Progenitor cell of endocrine pancreas (in vitro differentiated cells): ENCODE measurements around the gene C5orf47. TPM values are rescaled to one million over a fixed set of nuclear protein-coding genes. Genes with fewer than 3 reads are reported as not detected.

Experiments used
- DNase-seq: peaks from one replicate; pipeline ENCODE4 v3.0.0; 2021; ENCODE audit warnings: low spot score; ENCODE audit not compliant: unreplicated experiment
- H3K27ac Mint-ChIP-seq: 2 replicates; pipeline ENCODE4 v1.8.0; 2021; ENCODE audit warnings: mild to moderate bottlenecking, moderate library complexity, mixed read lengths
- H3K27me3 Mint-ChIP-seq: 2 replicates; pipeline ENCODE4 v1.8.0; 2021; ENCODE audit warnings: mixed read lengths
- H3K36me3 Mint-ChIP-seq: 2 replicates; pipeline ENCODE4 v1.8.0; 2022; ENCODE audit warnings: mixed read lengths; ENCODE audit not compliant: insufficient read depth
- H3K4me1 Mint-ChIP-seq: 2 replicates; pipeline ENCODE4 v1.8.0; 2021; ENCODE audit warnings: low read depth, mixed read lengths
- H3K4me3 Mint-ChIP-seq: 2 replicates; pipeline ENCODE4 v1.8.0; 2021; ENCODE audit warnings: low read depth, mild to moderate bottlenecking, moderate library complexity, mixed read lengths
- H3K9me3 Mint-ChIP-seq: 2 replicates; pipeline ENCODE4 v1.8.0; 2021; ENCODE audit warnings: low read depth, mixed read lengths
- CTCF ChIP-seq: fragments of 200-600 bp; sonication (generic); IDR thresholded peaks from one replicate; pipeline ENCODE4 v1.5.0; 2021; ENCODE audit warnings: antibody characterized with exemption, mild to moderate bottlenecking; ENCODE audit not compliant: unreplicated experiment
- total RNA-seq: library from RNA; stranded (reverse); gene quantifications from 2 replicates; pipeline ENCODE4 v1.2.1, GENCODE V29; 2021

The C5orf47 gene
- total RNA-seq, 1 donor from 2014 or later = not detected

GRCh38 chr5:173960986-173961385, 28.0 kb upstream of the C5orf47 start:
- no peaks in the 10 kb centered on the region for H3K36me3 Mint-ChIP-seq
- H3K4me3 Mint-ChIP-seq = no peak overlapping the region
- no peak for TF ChIP-seq CTCF
- peaks cover 1% of the 10 kb centered on the region for H3K4me1 Mint-ChIP-seq
- no peaks in the 10 kb centered on the region for H3K9me3 Mint-ChIP-seq
- H3K27ac Mint-ChIP-seq = no peak overlapping the region
- no peaks in the 10 kb centered on the region for H3K27me3 Mint-ChIP-seq
- DNase-seq = no peak

DNA sequence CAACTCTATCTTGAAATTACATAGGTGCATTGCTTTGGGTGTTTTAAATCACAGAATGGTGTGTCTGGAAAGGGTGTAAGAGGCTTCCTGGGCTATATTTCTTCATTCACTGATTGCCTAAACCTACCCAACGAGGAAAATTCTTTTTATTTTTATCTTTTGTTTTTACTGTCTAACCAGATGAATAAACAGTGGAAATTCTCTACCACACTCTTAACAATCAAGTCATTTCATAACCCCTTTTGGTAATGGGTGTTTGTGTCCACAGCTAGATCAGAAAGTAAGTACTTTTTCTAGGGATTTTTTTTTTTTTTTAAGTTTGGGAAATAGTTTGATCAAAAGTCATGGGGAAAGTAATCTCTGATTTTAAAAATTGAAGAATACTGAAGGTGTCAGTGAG, 27.6 kb upstream of the C5orf47 start:
- DNase-seq = no peak
- no peaks in the 10 kb centered on the region for H3K36me3 Mint-ChIP-seq
- no peak for TF ChIP-seq CTCF

DNA sequence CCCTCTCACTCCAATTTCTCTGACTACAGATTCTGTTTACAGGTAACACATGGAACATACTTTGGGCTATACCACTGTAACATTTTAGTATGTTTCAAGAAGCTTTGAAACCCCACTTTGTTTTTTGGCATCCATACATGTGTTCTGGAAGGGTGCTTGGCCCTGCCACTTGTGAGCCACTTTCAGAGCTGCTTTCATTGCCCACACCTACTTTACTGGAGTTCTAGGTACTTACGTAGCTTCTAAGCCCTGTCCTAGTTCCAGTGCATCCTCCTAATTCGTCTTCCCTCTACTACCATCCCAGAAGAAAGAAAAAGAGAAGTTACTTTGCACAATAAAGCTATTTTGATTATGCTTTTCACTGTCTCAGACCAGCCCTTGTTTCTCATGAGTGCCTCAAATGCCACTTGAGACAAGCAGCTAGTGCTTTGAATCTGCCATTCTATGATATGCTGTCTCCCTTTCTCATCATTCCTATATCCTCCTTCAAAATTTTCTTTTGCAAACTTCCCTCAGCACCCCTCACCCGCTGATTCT, 26.5 kb upstream of the C5orf47 start:
- Mint-ChIP-seq H3K36me3 (no peaks in the 10 kb centered on the region), H3K4me1 (peaks cover 1% of the 10 kb centered on the region)
- no peak for TF ChIP-seq CTCF

More for the DNA sequence above, 27.6 kb upstream of the C5orf47 start:
- H3K27me3 Mint-ChIP-seq = no peaks in the 10 kb centered on the region
- no peak overlapping the region for H3K27ac Mint-ChIP-seq
- H3K4me3 Mint-ChIP-seq = no peak overlapping the region
- H3K4me1 Mint-ChIP-seq = peaks cover 1% of the 10 kb centered on the region
- H3K9me3 Mint-ChIP-seq = no peaks in the 10 kb centered on the region

DNA sequence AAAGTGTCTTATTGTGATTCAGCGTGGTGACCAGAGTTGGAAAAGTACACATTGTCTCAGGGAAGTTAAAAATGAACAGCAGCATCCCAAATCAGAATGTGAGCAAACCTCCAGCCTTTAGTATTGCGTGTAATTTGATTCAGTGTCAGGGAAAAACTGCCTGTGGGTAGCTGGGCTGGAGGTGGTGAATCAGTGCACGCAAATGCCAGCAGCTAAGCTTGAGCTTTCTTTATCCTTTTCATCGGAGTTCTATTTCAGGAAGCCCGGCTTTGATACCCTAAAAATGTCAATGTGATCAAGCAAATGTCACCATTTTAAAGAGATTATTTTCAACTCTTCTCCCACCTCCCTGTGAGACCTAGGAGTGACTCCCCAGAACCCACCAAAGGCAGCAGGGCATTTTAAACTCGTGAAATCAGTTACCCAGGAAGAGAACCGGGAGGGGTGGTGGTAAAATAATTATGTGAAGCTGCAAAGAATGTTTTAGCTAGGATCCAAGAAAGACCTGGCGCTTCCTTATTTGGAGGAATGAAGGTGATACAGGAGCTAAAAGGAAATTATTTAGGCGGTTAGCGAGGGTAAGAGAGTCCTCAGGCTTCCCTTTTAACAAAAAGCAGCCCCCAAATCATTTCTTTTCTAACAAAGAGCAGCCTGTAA, 25.7 kb upstream of the C5orf47 start:
- no peaks in the 10 kb centered on the region for H3K27me3 Mint-ChIP-seq
- H3K4me3 Mint-ChIP-seq = no peak overlapping the region
- no peaks in the 10 kb centered on the region for H3K9me3 Mint-ChIP-seq
- H3K4me1 Mint-ChIP-seq = peaks cover 2% of the 10 kb centered on the region
- no peaks in the 10 kb centered on the region for H3K36me3 Mint-ChIP-seq
- peak overlapping the region; percentile 74 for H3K27ac Mint-ChIP-seq
- TF ChIP-seq CTCF = no peak
- DNase-seq = no peak

More for the DNA sequence above, 26.5 kb upstream of the C5orf47 start:
- no peak for DNase-seq
- Mint-ChIP-seq H3K4me3 (no peak overlapping the region), H3K27ac (no peak overlapping the region), H3K27me3 (no peaks in the 10 kb centered on the region), H3K9me3 (no peaks in the 10 kb centered on the region)

DNA sequence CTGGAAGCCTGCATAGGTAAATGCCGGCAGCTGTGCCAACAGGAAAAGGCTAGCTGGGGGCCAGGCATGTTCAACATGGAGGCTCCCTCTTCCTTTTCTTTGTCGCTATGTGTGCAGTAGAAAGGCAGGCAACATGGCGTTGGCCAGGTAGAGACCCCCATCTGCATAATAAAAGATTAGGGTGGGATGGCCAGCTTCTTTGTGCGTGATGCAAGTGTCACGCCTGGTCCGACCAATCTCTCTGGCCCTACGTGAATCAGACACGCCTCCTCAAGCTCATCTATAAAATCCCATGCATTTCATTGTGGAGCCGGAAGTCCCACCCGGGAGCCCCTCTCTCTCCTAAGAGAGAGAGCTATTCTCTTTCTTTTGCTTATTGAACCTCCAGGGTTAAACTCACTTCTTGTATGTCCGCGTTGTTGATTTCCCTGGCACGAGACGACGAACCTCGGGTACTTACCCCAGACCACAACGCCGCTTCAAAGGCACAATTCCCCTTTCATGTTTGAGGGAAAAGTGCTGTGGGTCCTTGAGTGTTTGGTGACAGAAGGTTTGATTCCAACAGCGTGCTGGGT, 25.0 kb upstream of the C5orf47 start:
- no peaks in the 10 kb centered on the region for H3K36me3 Mint-ChIP-seq
- peaks cover 3% of the 10 kb centered on the region for H3K4me1 Mint-ChIP-seq
- peak overlapping the region; percentile 74 for H3K27ac Mint-ChIP-seq
- no peak for TF ChIP-seq CTCF
- no peak for DNase-seq
- H3K27me3 Mint-ChIP-seq = no peaks in the 10 kb centered on the region
- H3K4me3 Mint-ChIP-seq = peak overlapping the region; percentile 56
- H3K9me3 Mint-ChIP-seq = no peaks in the 10 kb centered on the region
